ENCODE results near the gene ENAH.

The ENAH gene

GRCh38 chr1:225453797-225454648, 198.9 kb downstream of the ENAH start:
- Histone ChIP-seq H3F3A (ENCODE audit: low read depth) (no peaks in the 10 kb centered on the region), H2AFZ (ENCODE audit: low read length) (no peak overlapping the region), H4K20me1 (ENCODE audit: insufficient read depth, low read length, poor library complexity, severe bottlenecking) (no peaks in the 10 kb centered on the region), H3K4me2 (ENCODE audit: low read depth, low read length, poor library complexity, severe bottlenecking) (no peak overlapping the region), H3K9ac (ENCODE audit: low read depth, low read length, poor library complexity, severe bottlenecking) (no peak overlapping the region), H3K4me3 (ENCODE audit: low read length, poor library complexity, severe bottlenecking) (no peak overlapping the region), H3K9me2 (replicated peaks; ENCODE audit: low read depth, low read length) (no peaks in the 10 kb centered on the region), H3K79me2 (ENCODE audit: insufficient read depth, low read length) (no peaks in the 10 kb centered on the region), H3K36me3 (ENCODE audit: insufficient read depth, low read length) (no peaks in the 10 kb centered on the region), H3K9me3 (ENCODE audit: insufficient read depth, low read depth, low read length) (no peaks in the 10 kb centered on the region), H3K4me1 (ENCODE audit: insufficient read depth, low read length, poor library complexity, severe bottlenecking) (peaks cover 11% of the 10 kb centered on the region), H3K27me3 (ENCODE audit: insufficient read depth, low read length, poor library complexity, severe bottlenecking) (no peaks in the 10 kb centered on the region)
- TF ChIP-seq EZH2phosphoT487 (IDR thresholded peaks at IDR 0.05; ENCODE audit: borderline replicate concordance), result no peak
- no peak for TF ChIP-seq CTCF (conservative IDR thresholded peaks at IDR 0.05; ENCODE audit: low read length)

GRCh38 chr1:225451840-225452515, 200.9 kb downstream of the ENAH start:
- Histone ChIP-seq H3K4me2 (ENCODE audit: low read depth, low read length, poor library complexity, severe bottlenecking) (no peak overlapping the region), H3K9me2 (replicated peaks; ENCODE audit: low read depth, low read length) (no peaks in the 10 kb centered on the region), H3K9me3 (ENCODE audit: insufficient read depth, low read depth, low read length) (no peaks in the 10 kb centered on the region), H2AFZ (ENCODE audit: low read length) (no peak overlapping the region), H3K4me3 (ENCODE audit: low read length, poor library complexity, severe bottlenecking) (no peak overlapping the region), H3K79me2 (ENCODE audit: insufficient read depth, low read length) (no peaks in the 10 kb centered on the region), H3F3A (ENCODE audit: low read depth) (no peaks in the 10 kb centered on the region), H3K4me1 (ENCODE audit: insufficient read depth, low read length, poor library complexity, severe bottlenecking) (peaks cover 17% of the 10 kb centered on the region), H3K36me3 (ENCODE audit: insufficient read depth, low read length) (no peaks in the 10 kb centered on the region), H3K9ac (ENCODE audit: low read depth, low read length, poor library complexity, severe bottlenecking) (no peak overlapping the region), H3K27me3 (ENCODE audit: insufficient read depth, low read length, poor library complexity, severe bottlenecking) (no peaks in the 10 kb centered on the region), H4K20me1 (ENCODE audit: insufficient read depth, low read length, poor library complexity, severe bottlenecking) (no peaks in the 10 kb centered on the region)
- TF ChIP-seq CTCF (conservative IDR thresholded peaks at IDR 0.05; ENCODE audit: low read length) (peak; percentile 34; the same call in 1 of the 2 replicates), EZH2phosphoT487 (IDR thresholded peaks at IDR 0.05; ENCODE audit: borderline replicate concordance) (no peak)

- H3K9me2 ChIP-seq (replicated peaks; ENCODE audit: low read depth, low read length), result no peaks in the 10 kb centered on the region
- H2AFZ ChIP-seq (ENCODE audit: low read length), result 0 out of 2 replicates have a peak overlapping the region, but pooled peaks have one; percentile 21
- H4K20me1 ChIP-seq (ENCODE audit: insufficient read depth, low read length, poor library complexity, severe bottlenecking), result no peaks in the 10 kb centered on the region
- H3K9me3 ChIP-seq (ENCODE audit: insufficient read depth, low read depth, low read length), result no peaks in the 10 kb centered on the region
- TF ChIP-seq EZH2phosphoT487 (IDR thresholded peaks at IDR 0.05; ENCODE audit: borderline replicate concordance), result no peak
- no peak for TF ChIP-seq CTCF (conservative IDR thresholded peaks at IDR 0.05; ENCODE audit: low read length)
- H3K27me3 ChIP-seq (ENCODE audit: insufficient read depth, low read length, poor library complexity, severe bottlenecking), result no peaks in the 10 kb centered on the region
- H3K9ac ChIP-seq (ENCODE audit: low read depth, low read length, poor library complexity, severe bottlenecking), result no peak overlapping the region
- H3K79me2 ChIP-seq (ENCODE audit: insufficient read depth, low read length), result no peaks in the 10 kb centered on the region
- no peak overlapping the region for H3K4me3 ChIP-seq (ENCODE audit: low read length, poor library complexity, severe bottlenecking)
- H3F3A ChIP-seq (ENCODE audit: low read depth), result no peaks in the 10 kb centered on the region
- H3K4me1 ChIP-seq (ENCODE audit: insufficient read depth, low read length, poor library complexity, severe bottlenecking), result peaks cover 23% of the 10 kb centered on the region
- no peak overlapping the region for H3K4me2 ChIP-seq (ENCODE audit: low read depth, low read length, poor library complexity, severe bottlenecking)
- no peaks in the 10 kb centered on the region for H3K36me3 ChIP-seq (ENCODE audit: insufficient read depth, low read length)
Measured at GRCh38 chr1:225451340-225451739, 201.6 kb downstream of the ENAH start.
